Measurements from ENCODE around the gene PCBD1.
A peak's percentile ranks its signal among the peaks of the same experiment; 100 is the strongest.
"Not testable (repeated sequence)": the region's sequence is repeated elsewhere in the genome, so short reads cannot be mapped to it uniquely, and the experiment has no call there.

Gene PCBD1

GRCh38 chr10:70887804-70888800 is at the start of gene PCBD1:
TSS of gene PCBD1 (minus strand) at chr10:70888565. CDS start at chr10:70888533, 32 bp downstream.
- peak; percentile 32 to 59 (median 44) for DNase-seq

- DNase-seq: no peak
Observed at GRCh38 chr10:70937661-70938060, 49.3 kb upstream of the PCBD1 start.

GRCh38 chr10:70936111-70936510 is 47.7 kb upstream of the PCBD1 start:
- no peak for DNase-seq

- DNase-seq: no peak
Observed at GRCh38 chr10:70935631-70936030, 47.3 kb upstream of the PCBD1 start.

GRCh38 chr10:70935125-70935625 is 46.8 kb upstream of the PCBD1 start:
- DNase-seq: no peak

- DNase-seq: no peak
Observed at GRCh38 chr10:70934701-70935100, 46.3 kb upstream of the PCBD1 start.

GRCh38 chr10:70932392-70933196 is 44.2 kb upstream of the PCBD1 start:
- no peak for DNase-seq

- DNase-seq: no peak
Observed at GRCh38 chr10:70931168-70931815, 42.9 kb upstream of the PCBD1 start.

GRCh38 chr10:70930263-70931000 is 42.1 kb upstream of the PCBD1 start:
- DNase-seq: no peak

GRCh38 chr10:70928140-70928539 is 39.8 kb upstream of the PCBD1 start:
- DNase-seq: no peak

GRCh38 chr10:70927189-70927943 is 39.0 kb upstream of the PCBD1 start:
- no peak for DNase-seq

- no peak for DNase-seq
Observed at GRCh38 chr10:70926226-70927000, 38.0 kb upstream of the PCBD1 start.

GRCh38 chr10:70925377-70926225 is 37.2 kb upstream of the PCBD1 start:
- peak in 3 of 4 experiments; percentile 6 to 27 (median 12) for DNase-seq

GRCh38 chr10:70923696-70924095 is 35.3 kb upstream of the PCBD1 start:
- DNase-seq: no peak

- no peak for DNase-seq
Observed at GRCh38 chr10:70921285-70921684, 32.9 kb upstream of the PCBD1 start.

GRCh38 chr10:70920519-70920918 is 32.2 kb upstream of the PCBD1 start:
- no peak for DNase-seq

- not testable (repeated sequence) for DNase-seq
Observed at GRCh38 chr10:70919906-70920305, 31.5 kb upstream of the PCBD1 start.

- DNase-seq: no peak
Observed at GRCh38 chr10:70918851-70919530, 30.6 kb upstream of the PCBD1 start.

- no peak for DNase-seq
Observed at GRCh38 chr10:70917635-70918034, 29.3 kb upstream of the PCBD1 start.
